ENCODE results near the gene KIF19.
"Not testable (repeated sequence)": the region's sequence is repeated elsewhere in the genome, so short reads cannot be mapped to it uniquely, and the experiment has no call there.

The KIF19 gene

DNA sequence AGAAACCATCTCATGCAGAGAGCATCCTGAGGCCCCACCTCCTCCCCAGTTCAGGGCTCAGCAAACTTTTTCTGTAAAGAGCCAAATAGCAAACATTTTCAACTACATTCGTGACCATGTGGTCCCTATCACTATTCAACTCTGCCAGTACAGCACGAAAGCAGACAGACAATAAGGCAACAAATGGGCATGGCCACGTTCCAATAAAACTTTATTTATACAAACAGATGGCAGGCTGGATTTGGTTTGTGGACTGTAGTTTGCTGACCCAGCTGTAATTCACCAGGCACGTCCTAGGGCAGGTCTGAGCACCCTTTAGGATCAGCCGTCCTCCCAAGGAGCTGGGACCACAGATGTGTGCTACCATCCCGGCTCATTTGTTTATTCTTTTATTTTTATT, 78.8 kb downstream of the KIF19 start:
- TF ChIP-seq CREB5 (CRISPR knock-in tag; IDR thresholded peaks at IDR 0.05; ENCODE audit: low read depth) (no peak), TCF4 (CRISPR knock-in tag; IDR thresholded peaks at IDR 0.05; ENCODE audit: borderline replicate concordance) (no peak), ZFP30 (CRISPR knock-in tag; IDR thresholded peaks at IDR 0.05) (no peak), TOX (CRISPR knock-in tag; IDR thresholded peaks at IDR 0.05; ENCODE audit: borderline replicate concordance) (no peak), GLIS3 (CRISPR knock-in tag; IDR thresholded peaks at IDR 0.05) (no peak), POU6F1 (CRISPR knock-in tag; IDR thresholded peaks at IDR 0.05; ENCODE audit: borderline replicate concordance, low read depth) (no peak), CSRNP3 (CRISPR knock-in tag; IDR thresholded peaks at IDR 0.05) (no peak), ZC3H10 (CRISPR knock-in tag; IDR thresholded peaks at IDR 0.05) (no peak), ZNF8 (CRISPR knock-in tag; IDR thresholded peaks at IDR 0.05) (no peak), PPARA (CRISPR knock-in tag; IDR thresholded peaks at IDR 0.05; ENCODE audit: borderline replicate concordance) (no peak), RARB (CRISPR knock-in tag; IDR thresholded peaks at IDR 0.05) (no peak), ZNF70 (CRISPR knock-in tag; IDR thresholded peaks at IDR 0.05) (no peak), TSHZ2 (CRISPR knock-in tag; IDR thresholded peaks at IDR 0.05) (no peak), BACH2 (CRISPR knock-in tag; IDR thresholded peaks at IDR 0.05; ENCODE audit: borderline replicate concordance) (no peak)
- TF ChIP-seq, protein P1, sequence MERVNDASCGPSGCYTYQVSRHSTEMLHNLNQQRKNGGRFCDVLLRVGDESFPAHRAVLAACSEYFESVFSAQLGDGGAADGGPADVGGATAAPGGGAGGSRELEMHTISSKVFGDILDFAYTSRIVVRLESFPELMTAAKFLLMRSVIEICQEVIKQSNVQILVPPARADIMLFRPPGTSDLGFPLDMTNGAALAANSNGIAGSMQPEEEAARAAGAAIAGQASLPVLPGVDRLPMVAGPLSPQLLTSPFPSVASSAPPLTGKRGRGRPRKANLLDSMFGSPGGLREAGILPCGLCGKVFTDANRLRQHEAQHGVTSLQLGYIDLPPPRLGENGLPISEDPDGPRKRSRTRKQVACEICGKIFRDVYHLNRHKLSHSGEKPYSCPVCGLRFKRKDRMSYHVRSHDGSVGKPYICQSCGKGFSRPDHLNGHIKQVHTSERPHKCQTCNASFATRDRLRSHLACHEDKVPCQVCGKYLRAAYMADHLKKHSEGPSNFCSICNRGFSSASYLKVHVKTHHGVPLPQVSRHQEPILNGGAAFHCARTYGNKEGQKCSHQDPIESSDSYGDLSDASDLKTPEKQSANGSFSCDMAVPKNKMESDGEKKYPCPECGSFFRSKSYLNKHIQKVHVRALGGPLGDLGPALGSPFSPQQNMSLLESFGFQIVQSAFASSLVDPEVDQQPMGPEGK (CRISPR knock-in tag; IDR thresholded peaks at IDR 0.05; ENCODE audit: borderline replicate concordance): no peak
- no peak for ATAC-seq

GRCh38 chr17:74405311-74405710, 79.3 kb downstream of the KIF19 start:
- not testable (repeated sequence) for ATAC-seq
